GM23248 (cell line): ENCODE data around the gene PPP1R13B.
"Not testable (repeated sequence)": the region's sequence is repeated elsewhere in the genome, so short reads cannot be mapped to it uniquely, and the experiment has no call there.

Source experiments
- EZH2 ChIP-seq: fragments of 200-600 bp; sonication (generic); IDR thresholded peaks from 2 replicates; pipeline ENCODE4 v1.6.1; 2018; ENCODE audit warnings: antibody characterized with exemption, mild to moderate bottlenecking; ENCODE audit not compliant: insufficient read depth, poor library complexity, severe bottlenecking
- EZH2phosphoT487 ChIP-seq: fragments of 200-600 bp; sonication (generic); IDR thresholded peaks from 2 replicates; pipeline ENCODE4 v1.6.1; 2018; ENCODE audit warnings: antibody characterized with exemption, moderate library complexity, mild to moderate bottlenecking, low read depth; ENCODE audit not compliant: insufficient read depth

DNA sequence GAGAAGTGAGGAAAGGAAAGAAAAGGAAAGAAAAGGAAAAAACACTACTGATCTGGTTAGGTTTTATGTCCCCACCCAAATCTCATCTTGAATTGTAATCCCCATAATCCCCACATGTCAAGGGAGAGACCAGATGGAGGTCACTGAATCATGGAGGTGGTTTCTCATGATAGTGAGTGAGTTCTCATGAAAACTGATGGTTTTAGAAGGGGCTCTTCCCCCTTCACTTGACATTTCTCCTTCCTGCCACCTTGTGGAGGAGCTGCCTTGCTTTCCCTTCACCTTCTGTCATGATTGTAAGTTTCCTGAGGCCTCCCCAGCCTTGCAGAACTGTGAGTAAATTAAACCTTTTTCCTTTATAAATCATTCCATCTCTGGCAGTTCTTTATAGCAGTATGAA lies 54.2 kb downstream of the PPP1R13B start:
- TF ChIP-seq EZH2, EZH2phosphoT487: not testable (repeated sequence)
